ENCODE data around the gene TAX1BP3.

The TAX1BP3 gene

DNA sequence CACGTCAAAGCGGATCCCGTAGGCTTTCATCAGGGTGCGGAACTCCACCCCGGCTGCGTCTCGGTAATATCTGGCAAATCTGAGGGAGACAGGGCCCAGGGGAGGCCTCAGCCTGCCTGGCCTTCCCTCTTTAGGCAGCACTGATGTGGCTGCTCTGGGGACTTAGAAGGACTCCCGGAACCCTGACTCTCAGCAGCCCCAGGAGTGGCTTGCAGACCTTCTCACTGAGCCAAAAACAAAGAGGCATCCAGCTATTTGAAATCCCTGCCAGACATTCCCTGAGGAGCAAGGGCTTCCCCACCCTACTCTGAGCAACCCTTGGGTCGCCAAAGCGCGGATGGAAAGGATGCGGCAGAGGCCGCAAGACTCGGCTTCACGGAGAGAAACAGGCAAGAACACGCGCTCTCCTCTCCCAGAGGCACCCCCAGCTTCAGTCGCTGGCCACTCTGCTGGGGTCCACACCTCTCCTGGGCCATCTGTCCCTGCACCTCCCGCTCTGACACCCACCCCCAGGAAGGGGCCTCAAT, 19.7 kb upstream of the TAX1BP3 start:
- Histone ChIP-seq H3K36me3 (ENCODE audit: control insufficient read depth in 1 of 2, insufficient read depth in 2 of 2, low read depth in 1 of 2, low read length in 2 of 2) (no peaks in the 10 kb centered on the region), H3K79me1 (replicated peaks; ENCODE audit: low read length, poor library complexity, severe bottlenecking) (no peaks in the 10 kb centered on the region), H2AFZ (ENCODE audit: low read depth, low read length) (no peak overlapping the region), H2BK5ac (ENCODE audit: low read depth, low read length, poor library complexity, severe bottlenecking) (no peak overlapping the region), H3K18ac (ENCODE audit: low read depth in 1 of 2, low read length in 2 of 2) (no peak overlapping the region), H3K14ac (ENCODE audit: low read length in 2 of 2) (no peak overlapping the region), H3K23ac (ENCODE audit: low read length in 2 of 2) (no peak overlapping the region), H2BK120ac (ENCODE audit: low read depth, low read length) (no peak overlapping the region), H3K4ac (ENCODE audit: low read depth in 1 of 2, low read length in 2 of 2) (no peak overlapping the region), H3K27me3 (ENCODE audit: control insufficient read depth in 1 of 2, insufficient read depth in 1 of 2, low read length in 2 of 2) (peaks cover 9 to 35% of the 10 kb centered on the region in 2 experiments), H4K8ac (ENCODE audit: low read length) (no peak overlapping the region), H3K27ac (ENCODE audit: low read length, poor library complexity, severe bottlenecking) (no peak overlapping the region), H2AK5ac (ENCODE audit: low read length, severe bottlenecking) (no peak overlapping the region), H3K4me2 (ENCODE audit: low read length, poor library complexity, severe bottlenecking) (no peak overlapping the region), H3K9ac (ENCODE audit: low read length) (no peak overlapping the region), H3K9me3 (ENCODE audit: control insufficient read depth, low read length) (no peaks in the 10 kb centered on the region), H2BK12ac (ENCODE audit: low read length in 2 of 2) (no peak overlapping the region), H2BK15ac (ENCODE audit: low read depth, poor library complexity, severe bottlenecking) (no peak overlapping the region), H3K4me3 (ENCODE audit: insufficient read depth in 1 of 2, low read depth in 1 of 2, low read length in 2 of 2) (no peak overlapping the region), H3K4me1 (ENCODE audit: control insufficient read depth, insufficient read depth, low read depth, low read length) (peaks cover 2% of the 10 kb centered on the region), H4K91ac (ENCODE audit: low read length) (no peak overlapping the region)
- WGBS: 53% methylated on average over 19 of the region's 19 CpGs
- no peak for DNase-seq

DNA sequence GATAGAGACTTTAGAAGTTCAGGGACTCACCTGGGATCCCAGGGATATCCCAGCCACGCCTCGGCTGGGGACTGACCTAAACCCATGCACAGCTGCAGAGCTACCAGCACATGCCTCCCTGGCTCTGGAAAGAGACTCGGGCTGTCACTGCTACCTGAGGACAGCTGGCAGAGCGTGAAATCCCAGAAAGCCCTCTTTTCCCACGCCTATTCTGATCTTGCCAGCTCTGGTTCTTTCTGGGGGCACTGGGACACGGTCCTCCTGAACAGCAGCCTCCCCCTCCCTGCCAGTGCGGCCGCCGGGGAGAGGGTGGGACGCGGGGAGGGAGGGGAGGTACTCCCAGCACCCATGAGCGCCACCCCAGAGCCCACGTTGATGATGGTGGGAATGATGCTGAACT, 16.8 kb upstream of the TAX1BP3 start:
- Histone ChIP-seq H3K4me3 (ENCODE audit: insufficient read depth in 1 of 2, low read depth in 1 of 2, low read length in 2 of 2) (no peak overlapping the region), H2AFZ (ENCODE audit: low read depth, low read length) (no peak overlapping the region), H3K36me3 (ENCODE audit: control insufficient read depth in 1 of 2, insufficient read depth in 2 of 2, low read depth in 1 of 2, low read length in 2 of 2) (no peaks in the 10 kb centered on the region), H3K4me1 (ENCODE audit: control insufficient read depth, insufficient read depth, low read depth, low read length) (peaks cover 2% of the 10 kb centered on the region), H3K4me2 (ENCODE audit: low read length, poor library complexity, severe bottlenecking) (no peak overlapping the region), H3K9ac (ENCODE audit: low read length) (no peak overlapping the region), H2BK120ac (ENCODE audit: low read depth, low read length) (no peak overlapping the region), H3K27ac (ENCODE audit: low read length, poor library complexity, severe bottlenecking) (no peak overlapping the region), H3K27me3 (ENCODE audit: control insufficient read depth in 1 of 2, insufficient read depth in 1 of 2, low read length in 2 of 2) (peaks cover 20 to 40% of the 10 kb centered on the region in 2 experiments), H4K91ac (ENCODE audit: low read length) (no peak overlapping the region), H2BK5ac (ENCODE audit: low read depth, low read length, poor library complexity, severe bottlenecking) (no peak overlapping the region), H3K14ac (ENCODE audit: low read length in 2 of 2) (no peak overlapping the region), H3K79me1 (replicated peaks; ENCODE audit: low read length, poor library complexity, severe bottlenecking) (no peaks in the 10 kb centered on the region), H3K23ac (ENCODE audit: low read length in 2 of 2) (no peak overlapping the region), H3K9me3 (ENCODE audit: control insufficient read depth, low read length) (no peaks in the 10 kb centered on the region), H3K4ac (ENCODE audit: low read depth in 1 of 2, low read length in 2 of 2) (no peak overlapping the region), H2BK15ac (ENCODE audit: low read depth, poor library complexity, severe bottlenecking) (no peak overlapping the region), H3K18ac (ENCODE audit: low read depth in 1 of 2, low read length in 2 of 2) (no peak overlapping the region), H2BK12ac (ENCODE audit: low read length in 2 of 2) (no peak overlapping the region), H4K8ac (ENCODE audit: low read length) (no peak overlapping the region), H2AK5ac (ENCODE audit: low read length, severe bottlenecking) (no peak overlapping the region)
- 76% methylated on average over 11 of the region's 13 CpGs for WGBS
- no peak for DNase-seq

DNA sequence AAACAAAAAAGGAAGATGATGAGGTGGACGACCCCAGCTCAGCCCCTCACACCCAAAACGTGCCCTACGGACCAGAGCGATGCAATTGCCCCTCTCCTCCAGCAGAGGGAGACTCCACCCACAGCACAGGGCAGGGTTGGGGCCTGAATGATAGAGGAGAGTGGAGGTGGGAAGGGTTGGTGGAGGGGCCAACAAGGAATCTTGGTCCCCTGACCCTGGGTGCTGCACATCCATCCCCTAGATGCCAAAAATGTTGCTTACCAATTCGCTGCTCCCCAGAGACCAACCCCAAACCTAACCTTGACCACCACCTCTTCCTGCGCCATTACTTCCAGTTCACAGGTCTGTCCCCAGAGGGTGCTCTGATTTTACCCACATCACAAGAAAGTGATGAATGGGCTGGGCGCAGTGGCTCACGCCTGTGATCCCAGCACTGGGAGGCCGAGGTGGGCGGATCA, 14.7 kb upstream of the TAX1BP3 start:
- H3K4me2 ChIP-seq (ENCODE audit: low read length, poor library complexity, severe bottlenecking): no peak overlapping the region
- WGBS: 44% methylated on average over 9 of the region's 10 CpGs

DNA sequence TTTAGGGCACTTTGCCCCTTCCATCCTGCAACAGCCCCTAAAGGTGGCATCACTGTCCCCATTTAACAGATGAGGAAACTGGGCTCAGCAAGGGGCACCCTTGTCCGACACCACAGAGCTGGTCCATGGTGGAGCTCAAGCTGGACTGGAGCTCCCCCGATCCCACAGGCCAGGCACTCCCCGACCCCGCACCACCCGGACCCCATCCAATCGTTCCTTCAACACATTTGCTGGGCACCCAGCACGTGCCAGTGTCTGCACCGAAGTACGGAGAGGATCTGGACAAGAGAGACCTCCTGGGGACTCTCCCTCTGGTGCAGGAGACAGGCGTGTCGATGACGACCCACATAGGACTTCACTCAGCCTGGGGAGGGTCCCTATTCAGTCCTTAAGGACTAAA, 13.7 kb upstream of the TAX1BP3 start:
- no peak overlapping the region for H2AFZ ChIP-seq (ENCODE audit: low read depth, low read length)
- no peak overlapping the region for H3K4me3 ChIP-seq (ENCODE audit: insufficient read depth in 1 of 2, low read depth in 1 of 2, low read length in 2 of 2)
- no peak overlapping the region for H3K23ac ChIP-seq (ENCODE audit: low read length in 2 of 2)
- H3K4ac ChIP-seq (ENCODE audit: low read depth in 1 of 2, low read length in 2 of 2): no peak overlapping the region
- H3K27me3 ChIP-seq (ENCODE audit: control insufficient read depth in 1 of 2, insufficient read depth in 1 of 2, low read length in 2 of 2): peaks cover 29 to 54% of the 10 kb centered on the region in 2 experiments
- H2BK15ac ChIP-seq (ENCODE audit: low read depth, poor library complexity, severe bottlenecking): no peak overlapping the region
- no peak overlapping the region for H3K4me2 ChIP-seq (ENCODE audit: low read length, poor library complexity, severe bottlenecking)
- H3K14ac ChIP-seq (ENCODE audit: low read length in 2 of 2): no peak overlapping the region
- H2BK120ac ChIP-seq (ENCODE audit: low read depth, low read length): no peak overlapping the region
- 86% methylated on average over 12 of the region's 12 CpGs for WGBS
- no peak overlapping the region for H2AK5ac ChIP-seq (ENCODE audit: low read length, severe bottlenecking)
- H3K9me3 ChIP-seq (ENCODE audit: control insufficient read depth, low read length): no peaks in the 10 kb centered on the region
- no peaks in the 10 kb centered on the region for H3K36me3 ChIP-seq (ENCODE audit: control insufficient read depth in 1 of 2, insufficient read depth in 2 of 2, low read depth in 1 of 2, low read length in 2 of 2)
- peaks cover 11% of the 10 kb centered on the region for H3K4me1 ChIP-seq (ENCODE audit: control insufficient read depth, insufficient read depth, low read depth, low read length)
- no peak overlapping the region for H3K27ac ChIP-seq (ENCODE audit: low read length, poor library complexity, severe bottlenecking)
- no peak overlapping the region for H2BK5ac ChIP-seq (ENCODE audit: low read depth, low read length, poor library complexity, severe bottlenecking)
- no peak for DNase-seq
- no peak overlapping the region for H2BK12ac ChIP-seq (ENCODE audit: low read length in 2 of 2)
- H4K8ac ChIP-seq (ENCODE audit: low read length): no peak overlapping the region
- H3K79me1 ChIP-seq (replicated peaks; ENCODE audit: low read length, poor library complexity, severe bottlenecking): no peaks in the 10 kb centered on the region
- H3K9ac ChIP-seq (ENCODE audit: low read length): no peak overlapping the region
- H4K91ac ChIP-seq (ENCODE audit: low read length): no peak overlapping the region
- no peak overlapping the region for H3K18ac ChIP-seq (ENCODE audit: low read depth in 1 of 2, low read length in 2 of 2)

More for the DNA sequence above, 14.7 kb upstream of the TAX1BP3 start:
- Histone ChIP-seq H3K79me1 (replicated peaks; ENCODE audit: low read length, poor library complexity, severe bottlenecking) (no peaks in the 10 kb centered on the region), H3K36me3 (ENCODE audit: control insufficient read depth in 1 of 2, insufficient read depth in 2 of 2, low read depth in 1 of 2, low read length in 2 of 2) (no peaks in the 10 kb centered on the region), H3K27me3 (ENCODE audit: control insufficient read depth in 1 of 2, insufficient read depth in 1 of 2, low read length in 2 of 2) (peaks cover 20 to 48% of the 10 kb centered on the region in 2 experiments), H3K4me3 (ENCODE audit: insufficient read depth in 1 of 2, low read depth in 1 of 2, low read length in 2 of 2) (no peak overlapping the region), H2AK5ac (ENCODE audit: low read length, severe bottlenecking) (no peak overlapping the region), H4K8ac (ENCODE audit: low read length) (no peak overlapping the region), H4K91ac (ENCODE audit: low read length) (no peak overlapping the region), H2AFZ (ENCODE audit: low read depth, low read length) (no peak overlapping the region), H3K23ac (ENCODE audit: low read length in 2 of 2) (no peak overlapping the region), H3K9ac (ENCODE audit: low read length) (no peak overlapping the region), H3K4ac (ENCODE audit: low read depth in 1 of 2, low read length in 2 of 2) (no peak overlapping the region), H3K18ac (ENCODE audit: low read depth in 1 of 2, low read length in 2 of 2) (no peak overlapping the region), H3K14ac (ENCODE audit: low read length in 2 of 2) (no peak overlapping the region), H2BK120ac (ENCODE audit: low read depth, low read length) (no peak overlapping the region), H3K4me1 (ENCODE audit: control insufficient read depth, insufficient read depth, low read depth, low read length) (peaks cover 9% of the 10 kb centered on the region), H2BK5ac (ENCODE audit: low read depth, low read length, poor library complexity, severe bottlenecking) (no peak overlapping the region), H3K9me3 (ENCODE audit: control insufficient read depth, low read length) (no peaks in the 10 kb centered on the region), H2BK15ac (ENCODE audit: low read depth, poor library complexity, severe bottlenecking) (no peak overlapping the region), H3K27ac (ENCODE audit: low read length, poor library complexity, severe bottlenecking) (no peak overlapping the region), H2BK12ac (ENCODE audit: low read length in 2 of 2) (no peak overlapping the region)
- peak; percentile 35 for DNase-seq

Measured in mesenchymal stem cell (in vitro differentiated cells and primary cell).